HepG2 (cell line): ENCODE measurements around the gene SPECC1L. TPM values are rescaled to one million over a fixed set of nuclear protein-coding genes. Genes with fewer than 3 reads are reported as not detected.

Source experiments
- ATAC-seq: fragments of 200-7000 bp; cut with Tn5 transposase; 3 replicates; pipeline ENCODE4 v1.9.1; 2020; ENCODE audit warnings: mild to moderate bottlenecking, moderate library complexity
- BruUV-seq: library from RNA; stranded (reverse); fragments of 400-500 nt; replicated peaks from 2 replicates; lab custom pipeline; 2021; lab: Mats Ljungman, UMichigan
- CTCF ChIA-PET: fragments of 300-600 bp; formaldehyde crosslinking; extraction: SDS; loops from one replicate; lab custom pipeline; 2021; ENCODE audit warnings: low total read pairs, inconsistent platforms, low intra/inter-chr PET ratio; lab: Yijun Ruan, JAX
- POLR2A ChIA-PET: fragments of 350-600 bp; sonication (Branson Sonifier 250); formaldehyde crosslinking; loops from one replicate; lab custom pipeline; 2020; ENCODE audit warnings: antibody characterized with exemption, inconsistent platforms; lab: Yijun Ruan, JAX
- DNase-seq: peaks from one replicate; pipeline ENCODE4 v3.0.0-alpha.2; 2015; ENCODE audit warnings: low spot score
- FAIRE-seq: peaks from 3 replicates; lab custom pipeline; 2011; peaks lifted over from hg19 to GRCh38; lab: Jason Lieb, UNC
- H2AFZ ChIP-seq: one replicate; pipeline ENCODE4 v1.6.1; 2011; ENCODE audit warnings: low read length, inconsistent platforms
- H3K27ac ChIP-seq: fragments of 300-600 bp; 3 replicates; pipeline ENCODE4 v1.8.0; 2011; ENCODE audit warnings: mixed run types, mild to moderate bottlenecking, mixed read lengths, low read length, inconsistent platforms; ENCODE audit not compliant: insufficient read depth; ENCODE audit errors: extremely low read length
- H3K27me3 ChIP-seq, 2 experiments: fragments of 200-600 bp in 1 of 2; 2 replicates in 1 of 2; 3 replicates in 1 of 2; pipeline versions ENCODE4 v1.6.0 to v1.8.0; 2011; ENCODE audit warnings: low read length in 2 of 2, mild to moderate bottlenecking in 2 of 2, moderate library complexity in 2 of 2, inconsistent platforms in 1 of 2; ENCODE audit not compliant: insufficient read depth in 2 of 2, control insufficient read depth in 1 of 2
- H3K36me3 ChIP-seq, 2 experiments: fragments of 200-600 bp in 1 of 2; replicated peaks in 1 of 2; 2 replicates in 1 of 2; 3 replicates in 1 of 2; pipeline versions ENCODE4 v1.5.1 to v1.8.0; 2011; ENCODE audit warnings: low read length in 2 of 2, inconsistent platforms in 1 of 2; ENCODE audit not compliant: insufficient read depth in 2 of 2, control insufficient read depth in 1 of 2
- H3K4me1 ChIP-seq: 2 replicates; pipeline ENCODE4 v1.5.1; 2012; ENCODE audit warnings: low read length, inconsistent platforms; ENCODE audit not compliant: insufficient read depth
- H3K4me2 ChIP-seq: 2 replicates; pipeline ENCODE4 v1.6.0; 2011; ENCODE audit warnings: low read depth, low read length, inconsistent platforms
- H3K4me3 ChIP-seq, 3 experiments: fragments of 200-600 bp in 1 of 3; sonication (generic), shearing (Covaris generic) in 1 of 3; replicated peaks in 1 of 3; 2 replicates each; pipeline ENCODE4 v1.5.1; 2011 to 2016; ENCODE audit warnings: low read length in 3 of 3, inconsistent platforms in 2 of 3, low read depth in 2 of 3, mild to moderate bottlenecking in 2 of 3, control low read depth in 1 of 3, mixed read lengths in 1 of 3; ENCODE audit not compliant: insufficient read depth in 1 of 3
- H3K79me2 ChIP-seq: one replicate; pipeline ENCODE4 v1.6.1; 2011; ENCODE audit warnings: low read length, inconsistent platforms; ENCODE audit not compliant: insufficient read depth
- H3K9ac ChIP-seq: 2 replicates; pipeline ENCODE4 v1.6.0; 2011; ENCODE audit warnings: mild to moderate bottlenecking, low read depth, low read length, inconsistent platforms; ENCODE audit not compliant: insufficient read depth
- H3K9me3 ChIP-seq: 2 replicates; pipeline ENCODE4 v1.5.1; 2012; ENCODE audit warnings: mild to moderate bottlenecking, low read length
- H4K20me1 ChIP-seq: 2 replicates; pipeline ENCODE4 v1.6.0; 2011; ENCODE audit warnings: inconsistent platforms, mild to moderate bottlenecking, low read length, moderate library complexity; ENCODE audit not compliant: insufficient read depth
- NKX3-1 ChIP-seq: sonication (generic); formaldehyde crosslinking; IDR thresholded peaks from 2 replicates; pipeline ENCODE4 v1.5.0; 2020; ENCODE audit warnings: missing genetic modification reagents
- NPAS2 ChIP-seq: sonication (generic); formaldehyde crosslinking; IDR thresholded peaks from 2 replicates; pipeline ENCODE4 v1.8.0; 2022; ENCODE audit warnings: mild to moderate bottlenecking, missing genetic modification reagents, borderline replicate concordance
- RBM39 ChIP-seq: fragments of 200-400 bp; formaldehyde crosslinking; IDR thresholded peaks from one replicate; pipeline ENCODE4 v1.6.1; 2018; ENCODE audit warnings: antibody characterized with exemption, mild to moderate bottlenecking, low read depth, low read length; ENCODE audit not compliant: poor library complexity, severe bottlenecking
- RFX1 ChIP-seq: fragments of 450-650 bp; IDR thresholded peaks from 2 replicates; pipeline ENCODE4 v1.6.1; 2017
- SOX6 ChIP-seq, 2 experiments: fragments of 450-650 bp in 1 of 2; sonication (generic) in 1 of 2; formaldehyde crosslinking in 1 of 2; IDR thresholded peaks; 2 replicates each; pipeline versions ENCODE4 v1.4.0 to v1.6.1; 2017 to 2020; ENCODE audit warnings: antibody characterized with exemption in 1 of 2, mild to moderate bottlenecking in 1 of 2, missing genetic modification reagents in 1 of 2
- SRSF4 ChIP-seq: fragments of 200-400 bp; formaldehyde crosslinking; IDR thresholded peaks from one replicate; pipeline ENCODE4 v1.6.1; 2018; ENCODE audit warnings: mild to moderate bottlenecking, low read depth, low read length, moderate library complexity; ENCODE audit not compliant: poor library complexity, severe bottlenecking
- STAT6 ChIP-seq: sonication (generic); formaldehyde crosslinking; IDR thresholded peaks from 2 replicates; pipeline ENCODE4 v1.4.0; 2020; ENCODE audit warnings: missing genetic modification reagents, mild to moderate bottlenecking, borderline replicate concordance
- TEF ChIP-seq: sonication (generic); formaldehyde crosslinking; IDR thresholded peaks from 2 replicates; pipeline ENCODE4 v1.5.0; 2020; ENCODE audit warnings: missing genetic modification reagents
- ZBTB8A ChIP-seq: sonication (generic); formaldehyde crosslinking; IDR thresholded peaks from 2 replicates; pipeline ENCODE4 v1.4.0; 2020; ENCODE audit warnings: mild to moderate bottlenecking, low read depth, missing genetic modification reagents, borderline replicate concordance
- ZFY ChIP-seq: sonication (generic); formaldehyde crosslinking; IDR thresholded peaks from 2 replicates; pipeline ENCODE4 v1.4.0; 2020; ENCODE audit warnings: missing genetic modification reagents
- ZNF280B ChIP-seq: sonication (generic); formaldehyde crosslinking; IDR thresholded peaks from 2 replicates; pipeline ENCODE4 v1.5.0; 2020; ENCODE audit warnings: missing genetic modification reagents, mild to moderate bottlenecking, borderline replicate concordance
- ZNF724P ChIP-seq: sonication (generic); formaldehyde crosslinking; IDR thresholded peaks from 2 replicates; pipeline ENCODE4 v1.8.0; 2022; ENCODE audit warnings: missing genetic modification reagents, borderline replicate concordance
- WGBS: methylation state at CpG from one replicate; pipeline ENCODE4 v1.1.6; 2017; ENCODE audit warnings: low lambda C conversion rate; 5-methylcytosine and 5-hydroxymethylcytosine counted together
- in situ Hi-C: cut with HindIII; loops from 2 replicates; pipeline ENCODE4 v1.10.0; 2017; ENCODE audit warnings: low pct_unique_long_range_greater_than_20kb; ENCODE audit not compliant: extremely low pct_ligation_motif_present
- intact Hi-C: fragments of 100-400 bp; cut with micrococcal nuclease; formaldehyde crosslinking; loops from one replicate; pipeline ENCODE4 v1.10.0; 2022; ENCODE audit not compliant: unreplicated experiment
- polyA plus RNA-seq, 8 experiments: library from polyadenylated mRNA; depleted of rRNA in 3 of 8; stranded (reverse) in 7 of 8; unstranded in 1 of 8; fragments of >200 nt; fragmentation: Illumina TruSeq in 4 of 8; extraction: Trizol in 4 of 8; gene quantifications; 2 replicates each; pipeline versions ENCODE4 v1.2.1 to v1.2.3, GENCODE V29; 2011 to 2016; ENCODE audit warnings: low read depth in 4 of 8, missing spikeins in 1 of 8, mixed read lengths in 1 of 8; ENCODE audit not compliant: insufficient read depth in 1 of 8
- total RNA-seq, 5 experiments: library from RNA; depleted of rRNA; stranded (reverse); fragments of >200 nt; fragmentation: Illumina TruSeq; extraction: Trizol; gene quantifications; 2 replicates each; pipeline ENCODE4 v1.2.3, GENCODE V29; 2016; ENCODE audit warnings: low read depth in 1 of 5

Gene SPECC1L
- total and polyA plus RNA-seq, 2 of the 13 experiments (the other 11 are each of a cell fraction or from before 2014, with no cell fraction given): 14.1 to 30.3 TPM

GRCh38 chr22:24305260-24305692 lies 34.6 kb downstream of the SPECC1L start:
- in situ Hi-C loops: no loop called here
- WGBS: 84% methylated on average over 3 of the region's 3 CpGs
- H3K4me3 ChIP-seq: no peak overlapping the region
- intact Hi-C loops: no loop called here
- H3K27me3 ChIP-seq: no peaks in the 10 kb centered on the region
- H2AFZ ChIP-seq: no peak overlapping the region
- H4K20me1 ChIP-seq: no peaks in the 10 kb centered on the region
- H3K79me2 ChIP-seq: peaks cover 52% of the 10 kb centered on the region
- H3K4me1 ChIP-seq: peaks cover 43% of the 10 kb centered on the region
- no peak overlapping the region for H3K27ac ChIP-seq
- H3K9ac ChIP-seq: no peak overlapping the region
- no peak for ATAC-seq
- no peak for DNase-seq
- peaks cover 9 to 58% of the 10 kb centered on the region in 2 experiments for H3K36me3 ChIP-seq
- no TSS peak for BruUV-seq
- ChIA-PET POLR2A (no interaction called here), CTCF (no interaction called here)
- no peaks in the 10 kb centered on the region for H3K9me3 ChIP-seq
- FAIRE-seq: no peak
- no peak overlapping the region for H3K4me2 ChIP-seq
- TF ChIP-seq NKX3-1 (CRISPR knock-in tag) (no peak), ZBTB8A (no peak), TEF (CRISPR knock-in tag) (no peak), RFX1 (no peak), SOX6 (IDR thresholded peaks at IDR 0.05) (no peak), SOX6 (CRISPR knock-in tag; IDR thresholded peaks at IDR 0.05) (no peak), ZFY (CRISPR knock-in tag) (no peak), ZNF724P (CRISPR knock-in tag) (no peak), SRSF4 (no peak), NPAS2 (CRISPR knock-in tag) (no peak), STAT6 (CRISPR knock-in tag) (no peak), RBM39 (no peak), ZNF280B (no peak)
